ENCODE measurements around the gene NR1I3.

NR1I3 gene

DNA sequence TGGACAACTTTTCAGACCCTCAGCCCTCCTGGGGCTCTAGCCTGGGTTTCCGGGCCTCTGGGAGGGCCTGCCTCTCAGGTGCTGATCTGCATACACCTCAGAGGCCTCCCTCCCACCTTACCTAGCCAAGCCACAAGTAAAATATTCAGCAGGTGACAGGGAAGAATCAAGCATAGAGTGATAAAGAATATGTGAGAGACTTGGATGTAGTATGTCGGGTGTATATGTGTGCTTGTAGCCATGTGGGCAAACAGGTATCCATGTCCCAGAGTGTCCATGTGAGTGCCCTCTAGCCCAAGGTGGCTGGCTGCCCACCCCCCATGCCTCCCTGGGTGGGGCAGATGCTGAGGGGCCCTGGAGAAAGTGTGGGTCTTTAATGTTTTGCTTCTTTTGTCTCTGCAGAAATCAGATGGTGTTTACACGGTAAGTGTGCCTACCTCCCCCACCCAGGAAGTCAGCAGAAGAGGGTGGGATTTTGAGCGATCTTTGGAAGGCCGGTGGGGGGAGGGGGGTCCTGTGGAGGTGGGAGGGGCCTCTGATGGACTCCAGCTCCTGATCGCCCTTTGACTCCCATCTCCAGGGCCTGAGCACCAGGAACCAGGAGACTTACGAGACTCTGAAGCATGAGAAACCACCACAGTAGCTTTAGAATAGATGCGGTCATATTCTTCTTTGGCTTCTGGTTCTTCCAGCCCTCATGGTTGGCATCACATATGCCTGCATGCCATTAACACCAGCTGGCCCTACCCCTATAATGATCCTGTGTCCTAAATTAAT, 19.5 kb downstream of the NR1I3 start:
- DNase-seq (ENCODE audit: low read depth in 2 of 2): no peak

DNA sequence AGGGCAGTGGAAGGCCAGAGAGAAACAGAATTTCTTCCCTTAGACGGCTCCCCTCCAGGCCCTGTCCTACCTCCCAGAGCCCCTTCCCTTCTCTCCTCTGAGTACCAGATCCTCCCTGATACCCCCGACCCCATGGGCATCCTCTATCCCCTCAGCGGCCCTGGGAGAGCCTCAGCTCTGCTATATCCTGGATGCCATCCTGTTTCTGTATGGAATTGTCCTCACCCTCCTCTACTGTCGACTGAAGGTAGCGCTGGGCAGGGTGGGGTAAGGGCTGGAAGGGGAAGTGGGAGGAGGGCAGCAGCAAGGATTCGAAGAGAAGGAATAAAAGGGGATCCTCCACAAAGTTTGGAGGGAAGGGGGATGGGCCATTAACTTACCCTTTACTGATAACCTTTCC, 20.2 kb downstream of the NR1I3 start:
- no peak for DNase-seq (ENCODE audit: low read depth in 2 of 2)

DNA sequence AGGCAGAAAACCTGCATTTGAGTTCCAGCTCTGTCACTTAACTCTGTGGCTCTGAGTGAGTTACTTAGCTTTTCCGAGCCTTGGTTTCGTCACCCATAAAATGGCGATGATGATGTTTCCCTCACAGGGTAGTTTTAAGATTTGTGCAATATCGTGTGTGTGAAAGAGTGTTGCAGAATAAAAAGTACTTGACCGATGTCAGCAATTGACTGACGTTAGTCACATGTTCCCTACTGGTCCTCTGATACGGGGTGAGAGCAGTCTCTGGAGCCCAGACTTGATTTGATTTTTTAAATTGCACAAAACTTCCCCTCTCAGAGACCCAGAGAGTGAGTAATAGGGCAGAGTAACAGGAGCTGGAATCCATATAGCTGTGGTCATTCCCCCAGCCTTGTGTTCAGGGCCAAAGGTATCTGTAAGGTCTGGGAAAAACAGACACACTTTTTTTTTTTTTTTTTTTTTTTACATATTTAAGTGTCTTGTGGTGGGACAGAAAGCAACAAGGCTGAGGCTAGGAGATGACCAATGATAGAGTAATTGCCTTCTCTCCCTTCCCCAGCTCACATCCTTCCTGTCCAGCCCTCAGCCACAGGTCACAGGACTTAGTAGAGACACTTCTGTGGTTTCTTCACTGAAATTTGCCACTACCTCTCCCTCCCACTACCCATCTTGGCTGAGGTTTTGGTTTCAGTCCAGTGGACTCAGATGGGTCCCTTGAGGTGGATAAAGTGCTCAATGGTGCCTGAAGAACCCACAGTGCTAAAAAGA, 20.9 kb downstream of the NR1I3 start:
- no peak for DNase-seq (ENCODE audit: low read depth in 2 of 2)

DNA sequence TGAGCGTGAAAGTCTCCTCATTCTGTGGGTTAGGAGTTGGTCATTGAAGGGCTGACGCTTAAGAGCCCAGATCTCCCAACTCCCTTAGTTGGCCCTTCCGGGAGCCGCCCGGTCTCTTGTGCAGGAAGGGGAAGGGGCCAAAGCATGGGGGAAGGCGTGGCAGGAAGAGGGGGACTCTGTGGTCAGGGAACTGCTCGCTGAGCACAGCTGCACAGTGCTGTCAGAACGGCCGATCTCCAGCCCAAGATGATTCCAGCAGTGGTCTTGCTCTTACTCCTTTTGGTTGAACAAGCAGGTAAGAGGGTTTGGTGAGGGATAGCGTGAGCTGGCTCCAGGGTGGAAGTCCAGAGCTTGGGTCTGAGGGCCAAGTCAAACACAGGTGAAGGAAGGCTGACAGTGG, 22.9 kb downstream of the NR1I3 start, which contains the start of gene FCER1G:
FCER1G (plus strand) TSS at position 220 of the 400 bp plus-strand sequence; CDS start at position 247, 27 bp downstream.
- DNase-seq (ENCODE audit: low read depth in 2 of 2): no peak

DNA sequence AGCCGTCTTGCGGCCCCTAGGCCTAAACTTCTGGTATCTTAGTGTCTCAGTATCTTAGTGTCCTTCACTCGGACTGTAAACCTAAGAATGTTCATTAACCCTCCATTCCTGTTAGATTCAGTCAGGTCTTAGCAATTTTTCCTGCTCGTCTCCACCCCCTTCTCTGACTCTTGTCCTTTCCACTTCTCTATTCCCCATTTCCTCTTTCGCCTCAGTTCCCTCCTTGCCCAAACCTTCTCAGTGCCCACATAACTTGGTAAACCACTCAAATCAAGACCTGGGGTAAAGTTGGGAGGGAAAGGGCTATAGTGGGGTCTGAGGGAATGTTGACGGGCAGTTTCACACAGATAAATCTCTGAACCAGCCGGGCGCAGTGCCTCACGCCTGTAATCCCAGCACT, 23.6 kb downstream of the NR1I3 start:
- DNase-seq (ENCODE audit: low read depth in 2 of 2): no peak

DNA sequence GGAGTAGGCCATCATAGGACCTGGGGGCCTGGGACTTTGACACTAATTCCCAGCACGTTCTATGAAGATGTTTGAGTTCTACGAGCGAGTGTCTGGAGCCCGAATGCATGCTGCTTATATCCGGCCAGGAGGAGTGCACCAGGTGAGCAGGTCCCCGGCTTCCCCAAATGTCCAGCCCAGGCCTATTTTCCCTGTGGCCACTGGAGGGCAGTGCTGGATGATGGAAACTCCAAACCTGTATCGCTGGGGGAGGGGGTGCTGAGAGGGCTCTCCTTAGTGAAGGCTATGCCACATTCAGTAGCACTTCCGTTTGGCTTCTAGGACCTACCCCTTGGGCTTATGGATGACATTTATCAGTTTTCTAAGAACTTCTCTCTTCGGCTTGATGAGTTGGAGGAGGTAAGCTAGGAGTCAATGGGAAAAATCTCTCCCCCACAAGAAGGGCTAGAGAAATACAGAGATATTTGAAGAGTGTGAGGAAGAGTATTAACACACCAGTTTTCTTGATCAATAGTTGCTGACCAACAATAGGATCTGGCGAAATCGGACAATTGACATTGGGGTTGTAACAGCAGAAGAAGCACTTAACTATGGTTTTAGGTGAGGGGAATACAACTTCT, 28.1 kb downstream of the NR1I3 start:
- DNase-seq (ENCODE audit: low read depth in 2 of 2): peak in 1 of 2 donors; percentile 51

DNA sequence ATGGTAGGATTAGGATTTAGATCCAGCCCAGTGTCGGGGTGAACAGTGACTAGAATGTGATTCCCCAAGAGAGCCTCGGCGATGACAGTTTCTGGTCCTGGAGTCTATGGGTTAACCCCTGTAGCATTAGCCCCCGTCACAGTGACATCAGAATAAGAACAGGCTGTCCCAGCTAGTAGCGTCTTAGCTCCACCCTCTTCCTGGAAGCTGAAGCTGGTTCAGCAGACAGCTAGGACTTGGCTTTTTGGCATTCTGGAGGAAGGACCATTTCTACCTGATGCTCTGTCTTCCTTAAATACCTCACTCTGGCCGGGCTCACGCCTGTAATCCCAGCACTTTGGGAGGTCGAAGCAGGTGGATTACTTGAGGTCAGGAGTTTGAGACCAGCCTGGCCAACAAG, 30.8 kb downstream of the NR1I3 start:
- DNase-seq (ENCODE audit: low read depth in 2 of 2): no peak

DNA sequence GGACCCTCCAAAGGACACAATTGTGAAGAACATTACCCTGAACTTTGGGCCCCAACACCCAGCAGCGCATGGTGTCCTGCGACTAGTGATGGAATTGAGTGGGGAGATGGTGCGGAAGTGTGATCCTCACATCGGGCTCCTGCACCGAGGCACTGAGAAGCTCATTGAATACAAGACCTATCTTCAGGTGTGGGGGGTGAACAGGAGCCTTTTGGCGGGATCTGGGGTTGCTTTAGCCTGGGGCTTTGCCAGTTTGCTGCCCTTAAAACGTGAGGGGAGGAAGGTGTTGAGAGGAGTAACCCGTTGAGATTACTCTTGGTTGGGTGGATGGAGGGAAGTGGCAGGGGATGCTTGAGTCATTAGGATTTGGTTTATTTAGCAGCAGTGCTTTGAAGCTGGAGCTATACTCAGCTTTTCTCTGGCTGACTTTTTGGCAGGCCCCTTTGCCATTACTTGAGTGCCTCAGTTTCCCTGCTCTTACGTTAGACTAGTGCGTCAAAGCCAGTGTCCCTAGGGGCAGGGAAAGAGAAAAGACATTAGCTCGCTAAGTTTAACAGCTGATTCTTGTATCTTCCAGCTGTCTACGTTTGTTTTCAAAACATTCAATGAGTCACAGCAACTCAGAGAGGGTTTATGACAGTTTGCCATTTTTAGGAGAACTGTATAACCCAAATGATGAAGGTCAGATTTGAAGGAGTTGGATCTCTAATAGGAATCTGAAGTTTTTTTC, 31.4 kb downstream of the NR1I3 start:
- no peak for DNase-seq (ENCODE audit: low read depth in 2 of 2)

DNA sequence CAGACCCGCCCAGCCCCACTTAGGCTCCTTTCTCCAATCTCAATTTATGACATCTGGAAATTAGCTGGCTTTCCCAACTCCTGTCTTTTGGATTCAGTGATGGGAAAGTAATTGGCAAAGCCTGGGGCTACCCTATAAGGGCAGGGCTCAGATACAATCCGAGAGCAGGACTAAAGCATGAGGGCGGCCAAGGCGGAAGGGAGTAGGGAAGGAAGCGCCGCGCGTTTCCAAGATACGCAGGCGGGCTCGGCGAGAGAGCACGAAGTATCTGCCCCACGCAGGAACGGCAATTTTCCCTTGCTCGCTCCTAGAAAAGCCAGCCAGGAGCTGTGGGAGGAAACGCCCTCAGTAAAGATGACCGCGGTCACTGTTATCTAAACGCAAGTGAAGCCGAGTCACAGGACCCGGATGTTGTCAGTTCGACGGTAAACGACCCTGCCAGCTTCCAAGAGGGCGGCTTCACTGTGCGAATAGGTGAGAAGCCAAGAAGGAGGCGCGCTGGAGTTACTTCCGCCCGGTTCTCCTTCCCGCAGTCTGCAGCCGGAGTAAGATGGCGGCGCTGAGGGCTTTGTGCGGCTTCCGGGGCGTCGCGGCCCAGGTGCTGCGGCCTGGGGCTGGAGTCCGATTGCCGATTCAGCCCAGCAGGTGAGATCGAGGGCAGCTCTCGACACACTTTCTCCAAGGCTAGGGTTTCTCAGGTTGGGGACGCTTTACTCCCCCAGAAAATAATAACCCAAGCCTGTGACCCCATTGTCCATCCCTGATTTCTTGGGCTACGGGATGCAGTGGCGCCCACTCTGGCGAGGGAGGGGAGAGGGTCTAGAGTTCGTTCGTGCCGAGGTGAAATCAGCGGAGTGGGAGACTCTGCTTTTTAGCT, 35.9 kb downstream of the NR1I3 start, which contains the start of gene NDUFS2:
NDUFS2 (plus strand) TSS at position 532 of the 877 bp plus-strand sequence; CDS start at position 551, 19 bp downstream.
- DNase-seq (ENCODE audit: low read depth in 2 of 2): peak; percentile 68 to 86

DNA sequence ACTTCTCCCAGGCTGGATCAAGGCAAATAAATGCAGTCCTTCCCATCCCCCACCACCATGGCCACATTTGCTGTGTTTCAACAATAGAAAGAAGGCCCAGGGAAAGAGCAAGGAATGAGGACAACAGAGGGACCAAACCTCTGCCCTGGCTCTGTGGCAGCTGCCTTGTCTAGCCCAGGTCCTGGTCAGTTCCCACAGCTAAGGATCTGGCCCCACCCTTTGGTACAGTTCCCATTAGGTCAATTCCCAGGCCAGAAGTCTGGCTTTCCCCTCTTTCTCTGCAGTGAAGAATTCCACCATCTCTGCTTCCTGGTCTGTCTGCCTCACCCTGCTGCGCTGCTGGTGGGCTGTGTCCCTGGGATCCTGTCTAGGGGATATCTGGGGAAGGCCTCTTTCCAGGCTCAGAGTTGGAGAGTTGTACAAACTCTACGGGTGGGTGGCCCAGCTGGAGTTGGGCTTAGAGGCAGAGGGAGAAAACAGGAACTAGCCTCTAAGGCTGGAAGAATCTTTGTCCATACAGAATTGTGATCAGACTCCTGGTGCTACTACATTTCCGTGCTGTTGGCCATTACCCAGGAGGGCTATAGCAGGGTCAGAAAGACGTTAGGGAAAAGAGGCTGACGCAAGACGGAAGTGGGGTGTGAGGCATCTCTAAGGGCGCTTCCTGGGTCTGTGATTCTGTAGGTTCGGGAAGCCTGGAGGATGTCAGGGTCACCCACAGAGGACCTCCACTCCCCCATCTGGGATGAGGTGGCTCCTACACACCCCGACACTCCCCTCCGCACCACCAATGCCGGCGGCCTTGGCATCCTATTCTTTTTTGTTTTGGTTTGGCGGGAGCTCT, 36.8 kb downstream of the NR1I3 start:
- no peak for DNase-seq (ENCODE audit: low read depth in 2 of 2)

DNA sequence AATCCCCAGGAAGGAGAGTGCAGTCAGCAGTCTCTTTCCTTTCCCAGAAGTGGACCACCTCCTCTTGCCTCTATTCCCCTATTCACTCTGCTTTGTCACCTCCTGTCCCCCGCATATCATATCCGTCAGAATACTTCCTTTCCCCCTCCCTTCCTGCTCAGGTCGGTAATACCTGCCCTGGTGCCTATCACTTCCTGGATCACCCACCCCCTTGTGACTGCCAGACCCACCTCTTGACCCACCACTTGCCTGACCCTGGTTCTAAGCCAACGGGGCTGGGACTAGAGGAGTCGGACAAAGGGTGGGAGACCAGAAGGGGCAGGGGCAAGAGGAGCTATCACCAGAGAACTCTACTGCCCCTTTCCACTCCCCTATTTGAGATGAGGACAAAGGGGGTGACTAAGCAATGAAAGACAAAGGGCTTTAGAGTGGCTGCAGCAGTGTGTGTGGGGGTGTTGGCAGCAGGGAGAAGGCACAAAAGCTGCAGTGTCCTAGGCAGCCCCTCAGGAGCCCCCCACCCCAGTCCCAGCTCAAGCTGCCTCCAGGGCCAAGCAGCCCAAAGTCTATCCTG, 37.5 kb downstream of the NR1I3 start:
- no peak for DNase-seq (ENCODE audit: low read depth in 2 of 2)

DNA sequence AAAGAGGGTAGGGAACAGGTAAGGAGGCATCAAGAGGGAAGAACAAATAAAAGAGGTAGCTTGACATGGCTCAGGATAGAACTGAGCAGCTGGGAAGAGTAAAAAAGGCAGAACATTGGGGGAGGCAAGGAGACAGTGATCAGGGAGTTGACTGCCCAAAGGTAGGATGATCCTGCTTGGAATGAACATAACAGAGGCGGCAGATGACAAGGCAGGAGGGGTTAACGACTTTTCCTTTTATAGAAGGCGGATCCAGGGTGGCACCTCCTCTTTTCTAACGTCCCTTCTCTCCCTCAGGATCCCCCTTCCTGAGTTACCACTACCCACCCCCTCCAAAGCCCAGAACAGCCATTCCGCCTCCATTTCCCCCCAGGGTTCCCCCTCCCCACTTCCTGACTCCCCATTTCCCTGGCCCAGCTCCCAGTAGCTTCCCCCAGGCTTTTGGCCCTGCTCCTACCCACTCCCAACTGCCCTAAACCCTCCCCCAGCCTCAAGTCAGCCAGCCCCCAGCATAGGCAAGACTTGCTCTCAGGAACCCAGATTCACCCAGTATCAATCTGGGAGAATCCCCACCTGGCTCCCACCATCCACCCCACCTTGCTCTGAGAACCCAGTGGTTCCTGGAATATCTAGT, 38.4 kb downstream of the NR1I3 start:
- DNase-seq (ENCODE audit: low read depth in 2 of 2): no peak

DNA sequence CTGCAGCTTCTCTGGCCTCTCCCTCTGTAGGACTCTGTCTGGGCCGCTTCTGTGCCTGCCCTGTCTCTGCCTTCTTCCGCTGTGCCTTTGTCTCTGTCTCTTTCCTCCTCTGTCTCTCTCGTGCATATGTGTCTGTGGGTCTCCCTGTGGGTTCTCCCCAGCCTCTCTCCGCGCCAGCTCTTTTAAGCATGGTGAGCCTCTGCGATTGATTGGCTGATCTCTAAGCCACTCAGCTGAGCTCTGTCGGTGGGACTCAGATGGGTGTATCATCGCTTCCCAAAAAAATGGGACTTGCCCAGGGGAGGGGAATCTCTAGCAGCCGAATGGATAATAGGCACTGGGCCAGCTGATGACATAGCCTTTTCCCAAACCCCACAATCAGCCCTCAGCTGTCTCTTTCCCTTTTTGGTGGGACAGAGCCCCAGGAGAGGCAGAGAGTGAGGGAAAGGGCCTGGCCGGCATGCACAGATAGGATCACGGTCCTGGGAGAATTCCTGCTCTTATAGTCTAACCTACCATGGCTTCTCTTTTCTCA, 39.0 kb downstream of the NR1I3 start, which contains the start of gene ADAMTS4:
ADAMTS4 (minus strand) TSS at position 158 of the 535 bp plus-strand sequence. CDS start 427 bp downstream, outside the sequence.
- DNase-seq (ENCODE audit: low read depth in 2 of 2): no peak

DNA sequence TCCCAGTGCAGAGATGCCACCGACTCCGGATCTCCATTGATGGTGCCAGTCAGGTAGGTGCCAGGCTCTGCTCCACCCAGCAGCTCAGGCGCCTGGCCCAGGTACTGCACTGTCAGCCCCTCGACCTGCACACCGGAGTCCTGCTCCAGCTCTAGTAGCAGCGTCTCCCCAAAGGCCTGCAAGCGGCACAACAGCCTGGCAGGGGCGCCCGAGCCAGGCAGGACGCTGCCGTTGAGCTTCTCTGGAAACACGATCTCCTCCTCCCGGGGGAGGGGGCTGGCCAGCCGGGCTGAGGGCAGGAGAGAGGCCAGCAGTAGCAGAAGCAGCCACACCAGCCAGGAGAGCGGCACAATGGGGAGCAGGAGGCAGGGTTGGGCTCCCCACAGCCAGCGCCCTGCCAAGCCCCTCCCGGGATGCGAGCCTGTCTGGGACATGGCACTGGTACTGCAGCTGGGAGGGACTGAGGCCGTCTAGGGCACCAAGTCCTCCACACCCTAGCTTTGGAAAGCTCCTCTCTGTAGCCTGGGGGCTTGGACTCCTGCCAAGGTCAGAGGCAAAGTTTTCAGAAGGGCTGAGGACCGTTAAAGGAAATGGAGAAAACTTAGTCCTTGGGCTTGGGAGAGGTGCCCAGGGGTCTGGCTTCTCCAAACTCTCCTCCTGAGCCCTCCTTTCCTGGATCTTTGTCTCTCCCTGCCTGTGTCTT, 39.7 kb downstream of the NR1I3 start:
- no peak for DNase-seq (ENCODE audit: low read depth in 2 of 2)

DNA sequence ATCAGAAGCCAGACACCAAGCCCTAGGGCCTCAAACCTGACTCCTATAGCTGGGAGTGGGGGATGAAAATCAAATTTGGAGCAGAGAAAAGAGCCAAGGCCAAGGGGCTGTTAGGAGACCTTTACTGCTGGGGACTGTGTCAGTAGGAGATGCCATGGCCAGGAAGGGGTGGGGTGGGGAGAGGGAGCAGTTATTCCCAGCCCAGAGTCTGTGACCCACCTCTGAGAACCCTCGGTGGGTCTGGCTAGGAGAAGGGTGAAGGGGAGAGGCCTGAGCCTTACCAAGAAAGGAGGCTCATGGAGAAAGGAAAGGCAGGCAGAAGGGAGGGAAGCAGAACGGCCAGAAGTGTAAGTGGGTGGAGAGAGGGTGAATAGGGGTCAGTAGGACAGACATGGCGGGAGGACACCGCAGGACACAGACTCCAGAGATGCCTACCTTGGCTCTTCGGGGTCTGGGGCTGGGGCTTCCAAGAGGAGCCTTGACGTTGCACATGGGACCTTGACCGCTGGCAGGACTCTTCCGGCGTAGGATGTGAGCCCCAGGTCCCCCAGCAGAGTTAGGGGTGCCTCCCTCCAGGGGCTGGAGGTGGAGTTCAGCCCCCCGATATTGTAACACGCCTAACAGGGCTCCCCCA, 40.3 kb downstream of the NR1I3 start:
- no peak for DNase-seq (ENCODE audit: low read depth in 2 of 2)

DNA sequence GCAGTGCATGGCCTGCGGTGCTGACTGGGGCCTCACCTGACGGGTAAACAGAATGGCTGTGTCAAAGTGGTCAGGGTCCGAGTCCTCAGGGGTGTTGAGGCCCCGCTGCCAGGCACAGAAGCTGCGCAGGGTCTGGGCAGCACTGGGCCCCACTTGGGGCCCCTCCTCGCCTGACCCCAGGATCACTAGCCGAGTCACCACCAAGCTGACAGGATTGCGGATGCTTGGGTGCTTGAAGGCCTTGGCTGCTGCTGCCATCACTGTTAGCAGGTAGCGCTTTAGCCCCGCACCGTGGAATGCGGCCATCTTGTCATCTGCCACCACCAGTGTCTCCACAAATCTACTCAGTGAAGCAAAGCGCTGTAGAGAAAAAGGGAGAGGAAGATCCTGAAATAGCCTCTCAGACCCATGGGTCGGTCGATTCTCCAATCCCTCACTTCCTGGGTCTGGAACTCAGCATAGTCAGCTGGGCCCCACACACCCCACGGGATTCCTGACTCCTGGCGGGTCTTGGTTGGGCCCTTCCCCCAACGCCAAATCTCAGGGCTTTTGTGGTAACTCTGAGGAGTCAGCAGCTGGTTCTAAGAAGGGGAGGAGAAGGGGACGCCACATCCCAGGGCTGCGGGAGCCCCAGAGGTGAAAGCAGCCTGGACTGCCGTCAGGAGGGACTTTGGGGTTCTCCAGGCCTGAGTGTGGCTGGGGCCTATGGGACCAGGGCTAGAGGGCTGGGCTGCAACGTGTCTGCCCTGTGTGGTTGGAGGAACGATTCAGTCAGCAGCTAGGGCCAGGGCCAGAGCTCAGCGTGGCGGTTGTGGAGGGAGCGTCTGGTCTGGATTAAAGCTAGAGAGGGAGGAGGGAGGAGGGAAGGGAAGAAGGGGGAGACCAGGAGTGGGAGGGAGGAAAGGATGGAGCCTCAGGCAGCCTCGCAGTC, 41.2 kb downstream of the NR1I3 start:
- no peak for DNase-seq (ENCODE audit: low read depth in 2 of 2)

Measured in stimulated activated CD4-positive, alpha-beta T cell treated with anti-CD3 and anti-CD28 coated beads, Interleukin-1b, Interleukin-23, amount 100 ng/mL, for 1 hour (primary cell).